ENCODE measurements around the gene CREB5.
A peak's percentile ranks its signal among the peaks of the same experiment; 100 is the strongest.

The CREB5 gene

GRCh38 chr7:28754027-28754426 is 341.7 kb downstream of the CREB5 start:
- TF ChIP-seq CTCF (IDR thresholded peaks at IDR 0.05; ENCODE audit: low read depth, low read length) = no peak
- DNase-seq (ENCODE audit: low read depth in 2 of 2) = peak; percentile 35 to 54
- H3K4me3 ChIP-seq (replicated peaks in 1 of 2; ENCODE audit: low read depth in 2 of 2, low read length in 2 of 2) = no peak overlapping the region

- no peak for DNase-seq (ENCODE audit: low read depth in 2 of 2)
- no peak for TF ChIP-seq CTCF (IDR thresholded peaks at IDR 0.05; ENCODE audit: low read depth, low read length)
- H3K4me3 ChIP-seq (replicated peaks in 1 of 2; ENCODE audit: low read depth in 2 of 2, low read length in 2 of 2) = no peak overlapping the region
These were observed 342.1 kb downstream of the CREB5 start for GRCh38 chr7:28754447-28754846.

- TF ChIP-seq CTCF (IDR thresholded peaks at IDR 0.05; ENCODE audit: low read depth, low read length) = no peak
- H3K4me3 ChIP-seq (replicated peaks in 1 of 2; ENCODE audit: low read depth in 2 of 2, low read length in 2 of 2) = no peak overlapping the region
- peak; percentile 57 to 75 for DNase-seq (ENCODE audit: low read depth in 2 of 2)
These were observed 342.9 kb downstream of the CREB5 start for GRCh38 chr7:28755255-28755654.

GRCh38 chr7:28758186-28758585 is 345.9 kb downstream of the CREB5 start:
- no peak for TF ChIP-seq CTCF (IDR thresholded peaks at IDR 0.05; ENCODE audit: low read depth, low read length)
- DNase-seq (ENCODE audit: low read depth in 2 of 2) = no peak
- no peak overlapping the region for H3K4me3 ChIP-seq (replicated peaks in 1 of 2; ENCODE audit: low read depth in 2 of 2, low read length in 2 of 2)

- peak in 1 of 2 donors; percentile 22 for DNase-seq (ENCODE audit: low read depth in 2 of 2)
- TF ChIP-seq CTCF (IDR thresholded peaks at IDR 0.05; ENCODE audit: low read depth, low read length) = no peak
- no peak overlapping the region for H3K4me3 ChIP-seq (replicated peaks in 1 of 2; ENCODE audit: low read depth in 2 of 2, low read length in 2 of 2)
These were observed 347.2 kb downstream of the CREB5 start for GRCh38 chr7:28759475-28759971.

- TF ChIP-seq CTCF (IDR thresholded peaks at IDR 0.05; ENCODE audit: low read depth, low read length) = no peak
- H3K4me3 ChIP-seq (replicated peaks in 1 of 2; ENCODE audit: low read depth in 2 of 2, low read length in 2 of 2) = no peak overlapping the region
- peak; percentile 28 to 45 for DNase-seq (ENCODE audit: low read depth in 2 of 2)
These were observed 349.2 kb downstream of the CREB5 start for GRCh38 chr7:28761505-28761904.

- TF ChIP-seq CTCF (IDR thresholded peaks at IDR 0.05; ENCODE audit: low read depth, low read length) = no peak
- DNase-seq (ENCODE audit: low read depth in 2 of 2) = no peak
- no peak overlapping the region for H3K4me3 ChIP-seq (replicated peaks in 1 of 2; ENCODE audit: low read depth in 2 of 2, low read length in 2 of 2)
These were observed 350.3 kb downstream of the CREB5 start for GRCh38 chr7:28762651-28763050.
